ENCODE results near the gene PDZD2. TPM values are rescaled to one million over a fixed set of nuclear protein-coding genes. Genes with fewer than 3 reads are reported as not detected.

PDZD2 gene
- total RNA-seq, 4 donors from 2014 or later = 10.2 to 15.0 (median 12.2) TPM

DNA sequence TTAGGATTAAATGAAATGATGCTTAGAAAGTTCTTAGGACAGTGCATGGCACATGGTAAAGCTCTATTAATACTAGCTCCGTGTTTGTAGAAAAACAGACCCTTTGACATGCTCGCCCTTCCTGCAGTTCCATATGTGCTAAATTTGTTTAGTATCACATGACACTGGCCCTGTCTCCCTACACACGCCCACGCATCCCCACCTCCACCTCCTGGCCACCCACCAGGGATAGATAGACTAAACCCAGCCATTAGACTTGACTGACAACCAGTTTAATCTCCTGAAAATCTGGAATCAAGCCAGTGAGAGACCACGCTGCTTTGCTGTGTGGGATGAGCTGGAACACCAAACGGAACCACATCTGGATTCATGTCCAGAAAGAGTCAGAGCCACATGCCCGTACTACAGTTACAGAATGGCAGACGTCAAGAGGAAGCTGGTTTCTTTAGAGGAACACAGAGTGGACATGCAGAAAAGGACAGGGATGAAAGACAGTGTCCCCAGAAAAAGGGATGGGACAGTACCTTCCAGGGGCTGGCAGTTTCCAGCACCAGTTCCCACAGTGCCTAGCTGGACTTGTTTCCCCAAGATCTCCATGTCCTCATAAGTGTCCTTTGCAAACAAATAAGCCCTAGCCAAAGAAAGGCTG lies 186.1 kb downstream of the PDZD2 start:
- DNase-seq (ENCODE audit: extremely low spot score) = no peak
- Histone ChIP-seq H3K4me3 (no peak overlapping the region), H3K36me3 (no peaks in the 10 kb centered on the region), H3K27me3 (peaks cover 0 to 6% (median 0%) of the 10 kb centered on the region in 4 donors), H3K4me1 (peaks cover 0 to 7% (median 0%) of the 10 kb centered on the region in 4 donors), H3K27ac (replicated peaks in 1 of 4) (no peak overlapping the region), H3K9me3 (peaks cover 0 to 14% (median 6%) of the 10 kb centered on the region in 4 donors)
- intact Hi-C loops (cut with DNase I) = loop anchor here (2.0 to 10.0 kb wide), 3 partner anchors 250 to 510 kb away; no protein-coding TSS in a partner anchor
- WGBS = 42% methylated on average over 8 of the region's 8 CpGs
- TF ChIP-seq POLR2A (IDR thresholded peaks at IDR 0.05; ENCODE audit: low read depth) = no peak
- TF ChIP-seq, protein P1, sequence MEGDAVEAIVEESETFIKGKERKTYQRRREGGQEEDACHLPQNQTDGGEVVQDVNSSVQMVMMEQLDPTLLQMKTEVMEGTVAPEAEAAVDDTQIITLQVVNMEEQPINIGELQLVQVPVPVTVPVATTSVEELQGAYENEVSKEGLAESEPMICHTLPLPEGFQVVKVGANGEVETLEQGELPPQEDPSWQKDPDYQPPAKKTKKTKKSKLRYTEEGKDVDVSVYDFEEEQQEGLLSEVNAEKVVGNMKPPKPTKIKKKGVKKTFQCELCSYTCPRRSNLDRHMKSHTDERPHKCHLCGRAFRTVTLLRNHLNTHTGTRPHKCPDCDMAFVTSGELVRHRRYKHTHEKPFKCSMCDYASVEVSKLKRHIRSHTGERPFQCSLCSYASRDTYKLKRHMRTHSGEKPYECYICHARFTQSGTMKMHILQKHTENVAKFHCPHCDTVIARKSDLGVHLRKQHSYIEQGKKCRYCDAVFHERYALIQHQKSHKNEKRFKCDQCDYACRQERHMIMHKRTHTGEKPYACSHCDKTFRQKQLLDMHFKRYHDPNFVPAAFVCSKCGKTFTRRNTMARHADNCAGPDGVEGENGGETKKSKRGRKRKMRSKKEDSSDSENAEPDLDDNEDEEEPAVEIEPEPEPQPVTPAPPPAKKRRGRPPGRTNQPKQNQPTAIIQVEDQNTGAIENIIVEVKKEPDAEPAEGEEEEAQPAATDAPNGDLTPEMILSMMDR (IDR thresholded peaks at IDR 0.05) = no peak
- no peak for TF ChIP-seq POLR2AphosphoS5 (IDR thresholded peaks at IDR 0.05)
- no peak for TF ChIP-seq EP300 (IDR thresholded peaks at IDR 0.05)

DNA sequence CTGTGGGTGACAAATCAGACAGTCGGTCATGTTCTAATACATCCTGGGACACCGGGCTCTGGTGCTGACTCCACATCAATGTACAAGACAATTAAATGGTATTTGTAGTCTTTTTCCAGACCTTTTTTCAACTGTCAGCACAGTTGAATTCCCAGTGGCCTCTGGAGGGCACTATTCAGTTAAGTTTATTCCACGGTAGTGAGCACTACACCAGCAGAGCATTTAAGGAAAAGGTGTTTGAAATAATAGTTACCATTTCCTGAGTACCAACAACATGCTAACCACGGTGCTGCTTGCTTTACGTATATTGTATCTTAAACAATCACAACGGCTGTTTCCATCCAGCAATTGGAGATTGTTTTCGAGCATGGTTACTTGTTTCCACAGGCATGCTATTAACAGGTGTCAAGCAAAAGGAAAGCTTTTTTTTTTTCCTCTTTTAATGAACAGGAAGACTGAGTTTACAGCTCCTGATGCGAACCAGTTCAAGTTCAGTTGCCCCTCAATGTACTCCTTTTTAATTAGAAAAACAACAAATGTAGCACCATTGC lies 186.7 kb downstream of the PDZD2 start:
- TF ChIP-seq POLR2A (IDR thresholded peaks at IDR 0.05; ENCODE audit: low read depth) (no peak), POLR2AphosphoS5 (IDR thresholded peaks at IDR 0.05) (no peak), EP300 (IDR thresholded peaks at IDR 0.05) (no peak)
- TF ChIP-seq, protein P1 (IDR thresholded peaks at IDR 0.05) = peak; percentile 64 to 67 (median 65)
- H3K4me1 ChIP-seq = peaks cover 0 to 7% (median 0%) of the 10 kb centered on the region in 4 donors
- intact Hi-C loops (cut with DNase I) = loop anchor here (2.0 to 10.0 kb wide), 3 partner anchors 249 to 509 kb away; no protein-coding TSS in a partner anchor
- no peak overlapping the region for H3K27ac ChIP-seq (replicated peaks in 1 of 4)
- no peaks in the 10 kb centered on the region for H3K36me3 ChIP-seq
- DNase-seq (ENCODE audit: extremely low spot score) = no peak
- no peak overlapping the region for H3K4me3 ChIP-seq
- peaks cover 0 to 14% (median 6%) of the 10 kb centered on the region in 4 donors for H3K9me3 ChIP-seq
- 15% methylated on average over 8 of the region's 8 CpGs for WGBS
- H3K27me3 ChIP-seq = peaks cover 0 to 6% (median 0%) of the 10 kb centered on the region in 4 donors

DNA sequence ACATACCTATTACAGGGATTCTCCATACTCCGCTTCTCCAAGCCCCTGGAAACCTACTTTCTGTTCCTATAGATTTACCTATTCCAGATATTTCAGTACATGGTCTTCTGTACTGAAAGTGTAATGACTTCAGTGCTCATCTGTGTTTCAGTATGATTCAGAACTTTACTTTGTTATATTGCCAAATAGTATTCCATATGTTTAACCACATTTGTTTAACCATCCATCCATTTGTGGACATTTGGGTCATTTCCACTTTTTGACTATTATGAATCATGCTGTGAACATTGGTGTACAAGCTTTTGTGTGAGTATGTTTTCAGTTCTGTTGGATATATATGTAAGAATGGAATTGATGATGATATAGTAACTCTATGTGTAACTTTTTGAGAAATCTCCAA lies 188.9 kb downstream of the PDZD2 start:
- WGBS = 97% methylated on average over 1 of the region's 1 CpG
- intact Hi-C loops (cut with DNase I) = loop anchor here (5.0 to 10.0 kb wide), 2 partner anchors 264 to 507 kb away; no protein-coding TSS in a partner anchor
- Histone ChIP-seq H3K27ac (replicated peaks in 1 of 4) (no peak overlapping the region), H3K4me3 (no peak overlapping the region), H3K9me3 (peaks cover 0 to 14% (median 6%) of the 10 kb centered on the region in 4 donors), H3K4me1 (peaks cover 0 to 7% (median 0%) of the 10 kb centered on the region in 4 donors), H3K27me3 (peaks cover 0 to 6% (median 0%) of the 10 kb centered on the region in 4 donors), H3K36me3 (no peaks in the 10 kb centered on the region)
- TF ChIP-seq POLR2AphosphoS5 (IDR thresholded peaks at IDR 0.05) = no peak
- TF ChIP-seq, protein P1 (IDR thresholded peaks at IDR 0.05) = no peak
- DNase-seq (ENCODE audit: extremely low spot score) = no peak

DNA sequence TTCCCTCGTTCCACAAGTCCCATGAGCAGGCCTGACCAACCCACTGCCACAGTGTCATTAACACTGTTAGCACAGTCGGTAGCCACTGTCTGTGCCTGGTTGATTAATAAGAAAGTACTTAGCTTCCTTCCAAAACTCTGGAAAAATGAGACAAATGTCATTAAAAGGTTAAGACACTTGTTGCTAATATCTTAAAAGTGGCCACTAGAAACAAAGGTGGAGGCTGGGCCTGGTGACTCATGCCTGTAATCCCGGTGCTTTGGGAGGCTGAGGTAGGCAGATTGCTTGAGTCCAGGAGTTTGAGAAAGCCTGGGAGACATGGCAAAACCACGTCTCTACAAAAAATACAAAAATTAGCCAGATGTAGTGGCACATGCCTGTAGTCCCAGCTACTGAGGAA lies 194.0 kb downstream of the PDZD2 start:
- no peak for DNase-seq (ENCODE audit: extremely low spot score)
- intact Hi-C loops (cut with DNase I) = no loop called here
- H3K9me3 ChIP-seq = peaks cover 0 to 14% (median 6%) of the 10 kb centered on the region in 4 donors
- H3K4me1 ChIP-seq = no peaks in the 10 kb centered on the region
- no peaks in the 10 kb centered on the region for H3K27me3 ChIP-seq
- H3K36me3 ChIP-seq = no peaks in the 10 kb centered on the region
- no peak overlapping the region for H3K27ac ChIP-seq (replicated peaks in 1 of 4)
- no peak overlapping the region for H3K4me3 ChIP-seq
- TF ChIP-seq, protein P1 (IDR thresholded peaks at IDR 0.05) = no peak
- TF ChIP-seq POLR2A (IDR thresholded peaks at IDR 0.05; ENCODE audit: low read depth) (no peak), POLR2AphosphoS5 (IDR thresholded peaks at IDR 0.05) (no peak), EP300 (IDR thresholded peaks at IDR 0.05) (no peak)
- WGBS = 78% methylated on average over 4 of the region's 4 CpGs

Measured in esophagus muscularis mucosa (tissue), 4 donors.